K562 (cell line): ENCODE measurements around the gene ACOT7. TPM values are rescaled to one million over a fixed set of nuclear protein-coding genes. Genes with fewer than 3 reads are reported as not detected.
A peak's percentile ranks its signal among the peaks of the same experiment; 100 is the strongest.

ENCODE experiments used
- CEBPG ChIP-seq, 3 experiments: fragments of 200-800 bp in 1 of 3; sonication (Bioruptor generic) in 1 of 3; sonication (generic) in 1 of 3; formaldehyde crosslinking in 1 of 3; IDR thresholded peaks in 2 of 3; conservative IDR thresholded peaks in 1 of 3; 2 replicates each; pipeline versions ENCODE4 v1.6.1 to v1.8.0; 2016 to 2022; ENCODE audit warnings: missing compliant biosample characterization in 2 of 3, missing genetic modification characterization in 2 of 3, mild to moderate bottlenecking in 1 of 3, missing genetic modification reagents in 1 of 3
- CREB1 ChIP-seq, 2 experiments: sonication (generic) in 1 of 2; formaldehyde crosslinking in 1 of 2; IDR thresholded peaks; 2 replicates each; pipeline versions ENCODE4 v1.6.1 to v1.8.0; 2012 to 2022; ENCODE audit warnings: inconsistent platforms in 1 of 2, mild to moderate bottlenecking in 1 of 2, missing genetic modification reagents in 1 of 2, moderate library complexity in 1 of 2
- FOXA1 ChIP-seq: fragments of 450-650 bp; IDR thresholded peaks from 2 replicates; pipeline ENCODE4 v1.6.1; 2016; ENCODE audit warnings: mild to moderate bottlenecking, borderline replicate concordance
- ILF3 ChIP-seq: fragments of 450-650 bp; IDR thresholded peaks from 2 replicates; pipeline ENCODE4 v1.6.1; 2018; ENCODE audit warnings: antibody characterized with exemption, mild to moderate bottlenecking, moderate library complexity, borderline replicate concordance
- MAZ ChIP-seq, 2 experiments: fragments of 450-650 bp in 1 of 2; sonication (generic) in 1 of 2; formaldehyde crosslinking; IDR thresholded peaks in 1 of 2; conservative IDR thresholded peaks in 1 of 2; 2 replicates each; pipeline versions ENCODE4 v1.4.0 to v1.5.0; 2020; ENCODE audit warnings: mild to moderate bottlenecking in 1 of 2, missing genetic modification reagents in 1 of 2
- MECOM ChIP-seq: fragments of 250-450 bp; sonication (Bioruptor Pico); IDR thresholded peaks from 2 replicates; pipeline ENCODE4 v1.8.0; 2022; ENCODE audit warnings: inconsistent platforms
- MEF2A ChIP-seq: IDR thresholded peaks from 2 replicates; pipeline ENCODE4 v1.6.1; 2011; ENCODE audit warnings: low read depth, mild to moderate bottlenecking, low read length, moderate library complexity; ENCODE audit not compliant: control insufficient read depth
- PHB ChIP-seq: fragments of 250-450 bp; sonication (Bioruptor Pico); IDR thresholded peaks from 2 replicates; pipeline ENCODE4 v1.5.0; 2021
- POLR2A ChIP-seq: fragments of 450-650 bp; conservative IDR thresholded peaks from 2 replicates; pipeline ENCODE4 v1.6.1; 2016
- POLR2AphosphoS5 ChIP-seq: IDR thresholded peaks from 2 replicates; pipeline ENCODE4 v1.6.1; 2011; ENCODE audit warnings: mild to moderate bottlenecking, low read depth, low read length, moderate library complexity; ENCODE audit not compliant: control insufficient read depth, insufficient read depth
- RAD21 ChIP-seq, 2 experiments: fragments of 250-450 bp in 1 of 2; fragments of 450-650 bp in 1 of 2; sonication (Bioruptor Pico) in 1 of 2; formaldehyde crosslinking in 1 of 2; IDR thresholded peaks in 1 of 2; conservative IDR thresholded peaks in 1 of 2; 2 replicates each; pipeline versions ENCODE4 v1.4.0 to v1.8.0; 2020 to 2022; ENCODE audit warnings: mild to moderate bottlenecking in 2 of 2, moderate library complexity in 1 of 2
- SAFB ChIP-seq: fragments of 200-400 bp; formaldehyde crosslinking; IDR thresholded peaks from 2 replicates; pipeline ENCODE4 v1.6.1; 2017; ENCODE audit warnings: low read depth, low read length, borderline replicate concordance
- SETDB1 ChIP-seq: IDR thresholded peaks from one replicate; pipeline ENCODE4 v1.6.1; 2012; ENCODE audit warnings: low read length, control low read depth, inconsistent platforms
- SMC3 ChIP-seq: conservative IDR thresholded peaks from 2 replicates; pipeline ENCODE4 v1.6.1; 2011; ENCODE audit warnings: low read depth, low read length, improper control_type of control experiment; ENCODE audit not compliant: insufficient read depth
- SUPT5H ChIP-seq: fragments of 450-650 bp; IDR thresholded peaks from 2 replicates; pipeline ENCODE4 v1.6.1; 2016
- TGIF2 ChIP-seq: sonication (generic); formaldehyde crosslinking; IDR thresholded peaks from 2 replicates; pipeline ENCODE4 v1.8.1; 2022; ENCODE audit warnings: mild to moderate bottlenecking, missing genetic modification reagents, moderate library complexity
- U2AF1 ChIP-seq: fragments of 200-400 bp; formaldehyde crosslinking; optimal IDR thresholded peaks from 2 replicates; pipeline ENCODE3; 2017; ENCODE audit warnings: mild to moderate bottlenecking, low read depth, low read length, moderate library complexity
- ZBTB7A ChIP-seq: IDR thresholded peaks from 2 replicates; pipeline ENCODE4 v1.6.1; 2011; ENCODE audit warnings: low read depth, mild to moderate bottlenecking, low read length, moderate library complexity, borderline replicate concordance; ENCODE audit not compliant: control insufficient read depth
- ZNF263 ChIP-seq: sonication (generic); formaldehyde crosslinking; IDR thresholded peaks from 2 replicates; pipeline ENCODE4 v1.8.0; 2022; ENCODE audit warnings: mild to moderate bottlenecking, missing genetic modification reagents, borderline replicate concordance
- polyA plus RNA-seq, 8 experiments: library from polyadenylated mRNA; depleted of rRNA in 4 of 8; stranded (reverse) in 5 of 8; unstranded in 3 of 8; fragments of >200 nt; fragmentation: Nextera tagmentation in 2 of 8; fragmentation: Illumina TruSeq in 1 of 8; extraction: Ambion mirVana in 2 of 8; extraction: Trizol in 1 of 8; gene quantifications; 2 replicates each; pipeline versions ENCODE4 v1.2.1 to v1.2.3, GENCODE V29; 2011 to 2014; ENCODE audit warnings: inconsistent platforms in 1 of 8, missing spikeins in 1 of 8
- total RNA-seq, 7 experiments: library from RNA; depleted of rRNA in 6 of 7; stranded (reverse); fragments of >200 nt in 6 of 7; fragmentation: Illumina TruSeq in 2 of 7; extraction: Trizol in 2 of 7; gene quantifications; 2 replicates each; pipeline versions ENCODE4 v1.2.1 to v1.2.3, GENCODE V29; 2011 to 2021; ENCODE audit warnings: low replicate concordance in 1 of 7
- TF ChIP-seq, protein P1 (sequence below): fragments of 450-650 bp; IDR thresholded peaks from 2 replicates; pipeline ENCODE4 v1.6.1; 2017; ENCODE audit warnings: antibody characterized with exemption, mild to moderate bottlenecking
- TF ChIP-seq, protein P2 (sequence below): sonication (generic); formaldehyde crosslinking; IDR thresholded peaks from 2 replicates; pipeline ENCODE4 v1.9.0; 2022; ENCODE audit warnings: mild to moderate bottlenecking, missing genetic modification reagents
- TF ChIP-seq, protein P3 (sequence below): fragments of 450-650 bp; IDR thresholded peaks from 2 replicates; pipeline ENCODE4 v1.6.1; 2016; ENCODE audit warnings: missing biosample characterization, missing genetic modification characterization

ACOT7 gene
- total and polyA plus RNA-seq, 9 of the 15 experiments (the other 6 are each of a cell fraction or from before 2014, with no cell fraction given): 7.0 to 92.6 (median 37.2) TPM

DNA sequence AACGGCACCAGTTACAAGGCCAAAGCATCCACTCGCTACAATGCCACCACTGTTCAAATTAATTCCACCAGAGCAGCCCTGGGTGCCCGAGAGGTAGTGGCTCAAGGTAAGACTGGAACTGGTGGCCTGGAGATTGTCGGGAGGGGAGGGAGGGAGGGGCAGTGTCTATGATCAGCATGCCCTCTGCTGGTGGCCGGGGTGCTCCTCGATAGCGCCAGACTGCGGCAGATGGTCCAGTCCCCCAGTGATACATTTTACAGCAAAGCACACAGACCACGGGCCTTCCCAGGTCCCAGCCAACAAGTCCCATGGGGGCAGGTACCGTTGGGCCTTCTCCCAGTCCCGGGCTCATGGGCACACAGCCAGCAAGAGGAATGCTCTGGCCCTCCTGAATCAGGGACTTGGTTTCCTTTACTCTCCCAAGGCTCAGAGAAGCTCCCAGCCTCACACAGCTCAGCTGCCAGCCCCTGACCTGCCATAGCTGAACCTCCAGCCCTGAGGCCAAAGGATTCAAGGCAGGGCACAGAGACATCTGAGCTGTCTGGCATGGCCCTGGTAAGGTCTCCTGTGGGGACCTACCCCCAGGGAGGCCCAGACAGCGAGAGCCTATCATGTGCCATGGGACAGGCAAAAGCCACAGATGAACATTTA is 15.3 kb downstream of the ACOT7 start (continued):
- TF ChIP-seq, protein P1, sequence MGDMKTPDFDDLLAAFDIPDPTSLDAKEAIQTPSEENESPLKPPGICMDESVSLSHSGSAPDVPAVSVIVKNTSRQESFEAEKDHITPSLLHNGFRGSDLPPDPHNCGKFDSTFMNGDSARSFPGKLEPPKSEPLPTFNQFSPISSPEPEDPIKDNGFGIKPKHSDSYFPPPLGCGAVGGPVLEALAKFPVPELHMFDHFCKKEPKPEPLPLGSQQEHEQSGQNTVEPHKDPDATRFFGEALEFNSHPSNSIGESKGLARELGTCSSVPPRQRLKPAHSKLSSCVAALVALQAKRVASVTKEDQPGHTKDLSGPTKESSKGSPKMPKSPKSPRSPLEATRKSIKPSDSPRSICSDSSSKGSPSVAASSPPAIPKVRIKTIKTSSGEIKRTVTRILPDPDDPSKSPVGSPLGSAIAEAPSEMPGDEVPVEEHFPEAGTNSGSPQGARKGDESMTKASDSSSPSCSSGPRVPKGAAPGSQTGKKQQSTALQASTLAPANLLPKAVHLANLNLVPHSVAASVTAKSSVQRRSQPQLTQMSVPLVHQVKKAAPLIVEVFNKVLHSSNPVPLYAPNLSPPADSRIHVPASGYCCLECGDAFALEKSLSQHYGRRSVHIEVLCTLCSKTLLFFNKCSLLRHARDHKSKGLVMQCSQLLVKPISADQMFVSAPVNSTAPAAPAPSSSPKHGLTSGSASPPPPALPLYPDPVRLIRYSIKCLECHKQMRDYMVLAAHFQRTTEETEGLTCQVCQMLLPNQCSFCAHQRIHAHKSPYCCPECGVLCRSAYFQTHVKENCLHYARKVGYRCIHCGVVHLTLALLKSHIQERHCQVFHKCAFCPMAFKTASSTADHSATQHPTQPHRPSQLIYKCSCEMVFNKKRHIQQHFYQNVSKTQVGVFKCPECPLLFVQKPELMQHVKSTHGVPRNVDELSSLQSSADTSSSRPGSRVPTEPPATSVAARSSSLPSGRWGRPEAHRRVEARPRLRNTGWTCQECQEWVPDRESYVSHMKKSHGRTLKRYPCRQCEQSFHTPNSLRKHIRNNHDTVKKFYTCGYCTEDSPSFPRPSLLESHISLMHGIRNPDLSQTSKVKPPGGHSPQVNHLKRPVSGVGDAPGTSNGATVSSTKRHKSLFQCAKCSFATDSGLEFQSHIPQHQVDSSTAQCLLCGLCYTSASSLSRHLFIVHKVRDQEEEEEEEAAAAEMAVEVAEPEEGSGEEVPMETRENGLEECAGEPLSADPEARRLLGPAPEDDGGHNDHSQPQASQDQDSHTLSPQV: no peak
- peak; percentile 58; the same call in 1 of the 2 replicates for TF ChIP-seq SMC3
- TF ChIP-seq ZNF263 (CRISPR knock-in tag): 0 out of 2 replicates have a peak, but pooled peaks have one; percentile 14
- no peak for TF ChIP-seq ILF3
- no peak for TF ChIP-seq CEBPG (CRISPR knock-in tag; IDR thresholded peaks at IDR 0.05)
- TF ChIP-seq CEBPG (tag; conservative IDR thresholded peaks at IDR 0.05 in 1 of 2, IDR thresholded peaks at IDR 0.05 in 1 of 2): no peak
- TF ChIP-seq MEF2A: no peak
- TF ChIP-seq TGIF2 (CRISPR knock-in tag): no peak
- TF ChIP-seq SAFB: no peak
- TF ChIP-seq, protein P2, sequence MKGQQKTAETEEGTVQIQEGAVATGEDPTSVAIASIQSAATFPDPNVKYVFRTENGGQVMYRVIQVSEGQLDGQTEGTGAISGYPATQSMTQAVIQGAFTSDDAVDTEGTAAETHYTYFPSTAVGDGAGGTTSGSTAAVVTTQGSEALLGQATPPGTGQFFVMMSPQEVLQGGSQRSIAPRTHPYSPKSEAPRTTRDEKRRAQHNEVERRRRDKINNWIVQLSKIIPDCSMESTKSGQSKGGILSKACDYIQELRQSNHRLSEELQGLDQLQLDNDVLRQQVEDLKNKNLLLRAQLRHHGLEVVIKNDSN: 0 out of 2 replicates have a peak, but pooled peaks have one; percentile 17
- TF ChIP-seq ZBTB7A: no peak; the same call in 1 of the 2 replicates
- no peak for TF ChIP-seq U2AF1
- no peak for TF ChIP-seq SUPT5H
- peak in 1 of 2 experiments; percentile 79; a peak in 1 of 4 replicates for TF ChIP-seq MAZ (CRISPR knock-in tag; conservative IDR thresholded peaks at IDR 0.05 in 1 of 2, IDR thresholded peaks at IDR 0.05 in 1 of 2)
- no peak for TF ChIP-seq POLR2A
- TF ChIP-seq PHB (CRISPR knock-in tag): no peak
- TF ChIP-seq CREB1 (IDR thresholded peaks at IDR 0.05): no peak
- no peak for TF ChIP-seq CREB1 (CRISPR knock-in tag; IDR thresholded peaks at IDR 0.05)
- TF ChIP-seq, protein P3, sequence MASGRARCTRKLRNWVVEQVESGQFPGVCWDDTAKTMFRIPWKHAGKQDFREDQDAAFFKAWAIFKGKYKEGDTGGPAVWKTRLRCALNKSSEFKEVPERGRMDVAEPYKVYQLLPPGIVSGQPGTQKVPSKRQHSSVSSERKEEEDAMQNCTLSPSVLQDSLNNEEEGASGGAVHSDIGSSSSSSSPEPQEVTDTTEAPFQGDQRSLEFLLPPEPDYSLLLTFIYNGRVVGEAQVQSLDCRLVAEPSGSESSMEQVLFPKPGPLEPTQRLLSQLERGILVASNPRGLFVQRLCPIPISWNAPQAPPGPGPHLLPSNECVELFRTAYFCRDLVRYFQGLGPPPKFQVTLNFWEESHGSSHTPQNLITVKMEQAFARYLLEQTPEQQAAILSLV (tag): no peak
- no peak for TF ChIP-seq SETDB1
- TF ChIP-seq RAD21 (CRISPR knock-in tag; conservative IDR thresholded peaks at IDR 0.05 in 1 of 2, IDR thresholded peaks at IDR 0.05 in 1 of 2): peak in 1 of 2 experiments; percentile 55; a peak in 2 of 4 replicates
- TF ChIP-seq FOXA1: no peak
- no peak for TF ChIP-seq POLR2AphosphoS5
- no peak for TF ChIP-seq MECOM (CRISPR knock-in tag)
